ES-I3 (cell line): Measurements from ENCODE around the gene ISCA2.

Source experiments
- H3K36me3 ChIP-seq: 2 replicates; pipeline ENCODE4 v1.6.1; 2013; ENCODE audit warnings: mild to moderate bottlenecking, low read length, control low read depth, moderate library complexity; ENCODE audit not compliant: insufficient read depth
- H3K4me1 ChIP-seq: 2 replicates; pipeline ENCODE4 v1.6.1; 2013; ENCODE audit warnings: mild to moderate bottlenecking, control low read depth, low read length; ENCODE audit not compliant: insufficient read depth
- H3K9ac ChIP-seq: 2 replicates; pipeline ENCODE4 v1.6.1; 2013; ENCODE audit warnings: low read depth, mild to moderate bottlenecking, low read length, moderate library complexity
- H3K9me3 ChIP-seq: 2 replicates; pipeline ENCODE4 v1.6.1; 2013; ENCODE audit warnings: mild to moderate bottlenecking, low read length, moderate library complexity; ENCODE audit not compliant: control insufficient read depth, insufficient read depth

ISCA2 gene

DNA sequence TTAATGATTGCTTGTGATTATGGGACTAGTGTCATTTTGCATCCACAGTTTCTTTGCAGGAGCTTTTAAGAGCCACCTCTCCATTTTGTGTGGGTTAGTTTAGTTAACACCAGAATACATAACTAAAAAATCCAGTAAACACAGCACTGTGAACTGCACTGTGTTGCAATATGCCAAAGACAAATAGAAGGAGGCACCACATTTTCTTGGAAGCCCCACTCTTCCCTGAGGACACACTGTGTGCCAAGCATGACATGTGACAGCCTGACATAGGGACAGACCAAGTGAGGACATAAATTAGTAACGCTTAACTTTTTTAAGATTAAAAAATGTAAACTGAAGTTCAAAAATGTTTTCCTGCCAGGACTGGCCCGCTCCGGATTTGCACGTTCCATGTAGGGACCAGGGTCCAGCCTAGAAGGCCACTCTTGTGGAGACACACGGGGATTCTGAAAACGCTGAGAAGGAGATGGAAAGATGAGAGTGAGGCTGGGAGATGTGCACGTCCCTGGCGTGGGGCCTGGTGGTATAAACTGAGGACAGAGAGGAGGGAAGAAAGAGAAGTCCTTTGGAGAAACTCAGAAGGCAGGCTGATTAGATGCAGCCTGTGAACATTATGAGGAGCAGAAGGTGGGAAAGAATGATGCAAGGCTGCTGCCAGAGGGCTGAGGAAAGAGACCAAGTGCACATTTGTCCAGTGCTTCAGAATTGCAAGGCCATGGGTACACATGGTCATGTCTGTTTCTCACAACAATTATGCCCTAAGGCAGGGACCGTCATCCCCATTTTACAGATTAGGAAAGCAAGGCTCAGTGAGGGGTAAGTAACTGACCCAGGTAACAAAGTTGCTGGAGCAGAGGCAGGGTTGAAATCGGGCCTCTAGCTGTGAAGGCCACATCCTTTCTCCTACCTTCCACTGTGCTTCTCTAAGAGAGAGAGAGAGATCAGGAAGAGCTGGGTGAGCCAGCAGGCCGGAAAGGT is 45.1 kb downstream of the ISCA2 start:
- Histone ChIP-seq H3K9me3 (no peaks in the 10 kb centered on the region), H3K36me3 (no peaks in the 10 kb centered on the region), H3K4me1 (no peaks in the 10 kb centered on the region), H3K9ac (no peak overlapping the region)

GRCh38 chr14:74539503-74539902 is 45.9 kb downstream of the ISCA2 start:
- no peaks in the 10 kb centered on the region for H3K9me3 ChIP-seq
- no peaks in the 10 kb centered on the region for H3K4me1 ChIP-seq
- no peak overlapping the region for H3K9ac ChIP-seq
- H3K36me3 ChIP-seq, result no peaks in the 10 kb centered on the region

DNA sequence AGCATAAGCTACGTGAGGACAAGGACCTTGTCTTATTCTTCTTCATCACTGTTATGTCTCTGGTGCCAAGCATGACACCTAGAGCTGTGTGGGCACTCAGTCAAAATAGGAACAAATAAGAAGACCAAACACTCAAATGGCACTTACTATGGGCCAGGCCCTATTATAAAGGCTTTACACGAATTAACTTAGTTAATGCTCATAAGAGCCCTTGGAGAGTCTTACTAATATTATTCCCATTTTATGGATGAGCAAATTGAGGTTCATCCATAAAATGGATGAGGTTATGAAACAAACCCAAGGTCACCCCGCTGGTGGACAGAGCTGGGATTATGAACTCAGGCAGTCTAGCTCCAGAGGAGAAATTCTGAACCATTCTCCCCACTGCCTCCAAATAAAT is 47.7 kb downstream of the ISCA2 start:
- Histone ChIP-seq H3K36me3 (no peaks in the 10 kb centered on the region), H3K4me1 (no peaks in the 10 kb centered on the region), H3K9me3 (no peaks in the 10 kb centered on the region), H3K9ac (no peak overlapping the region)

DNA sequence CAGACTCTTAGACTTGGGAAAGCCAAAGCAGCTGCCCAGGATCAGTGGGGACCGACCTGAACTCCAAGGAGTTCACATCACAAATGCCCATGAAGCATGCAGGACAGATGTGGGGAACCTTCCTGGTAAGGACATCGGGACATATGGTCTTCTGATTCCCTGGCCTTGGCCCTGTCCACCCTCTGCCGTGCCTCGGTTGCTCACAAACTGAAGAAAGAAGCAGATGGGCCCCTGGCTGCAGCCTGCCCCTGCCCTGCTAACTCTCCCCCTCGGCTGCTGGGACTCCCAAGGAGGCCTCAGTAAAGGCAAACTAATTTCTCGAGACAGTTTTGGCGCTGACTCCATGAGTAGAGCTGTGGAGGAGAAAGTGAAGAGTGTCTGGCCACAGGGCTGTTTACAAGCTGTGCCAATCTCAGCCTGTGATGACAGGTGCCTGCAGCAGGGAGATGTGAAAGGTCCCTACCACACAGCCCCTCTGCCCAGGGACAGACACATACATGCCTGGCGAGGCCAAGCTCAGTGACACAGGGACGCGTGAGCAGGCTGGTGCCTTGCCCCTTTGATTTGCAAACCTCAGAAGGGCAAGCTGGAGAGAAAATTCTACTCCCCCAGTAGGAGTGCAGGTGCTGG is 48.6 kb downstream of the ISCA2 start:
- no peaks in the 10 kb centered on the region for H3K36me3 ChIP-seq
- H3K9me3 ChIP-seq, result no peaks in the 10 kb centered on the region
- no peaks in the 10 kb centered on the region for H3K4me1 ChIP-seq
- no peak overlapping the region for H3K9ac ChIP-seq

GRCh38 chr14:74543771-74544438 is 50.3 kb downstream of the ISCA2 start:
- Histone ChIP-seq H3K4me1 (no peaks in the 10 kb centered on the region), H3K36me3 (no peaks in the 10 kb centered on the region), H3K9ac (no peak overlapping the region), H3K9me3 (no peaks in the 10 kb centered on the region)

GRCh38 chr14:74545386-74545785 is 51.8 kb downstream of the ISCA2 start:
- H3K36me3 ChIP-seq, result no peaks in the 10 kb centered on the region
- no peak overlapping the region for H3K9ac ChIP-seq
- H3K9me3 ChIP-seq, result no peaks in the 10 kb centered on the region
- no peaks in the 10 kb centered on the region for H3K4me1 ChIP-seq

GRCh38 chr14:74546416-74546815 is 52.9 kb downstream of the ISCA2 start:
- Histone ChIP-seq H3K9ac (no peak overlapping the region), H3K9me3 (no peaks in the 10 kb centered on the region), H3K4me1 (no peaks in the 10 kb centered on the region), H3K36me3 (no peaks in the 10 kb centered on the region)
